ENCODE results near the gene PSMA6.

DNA sequence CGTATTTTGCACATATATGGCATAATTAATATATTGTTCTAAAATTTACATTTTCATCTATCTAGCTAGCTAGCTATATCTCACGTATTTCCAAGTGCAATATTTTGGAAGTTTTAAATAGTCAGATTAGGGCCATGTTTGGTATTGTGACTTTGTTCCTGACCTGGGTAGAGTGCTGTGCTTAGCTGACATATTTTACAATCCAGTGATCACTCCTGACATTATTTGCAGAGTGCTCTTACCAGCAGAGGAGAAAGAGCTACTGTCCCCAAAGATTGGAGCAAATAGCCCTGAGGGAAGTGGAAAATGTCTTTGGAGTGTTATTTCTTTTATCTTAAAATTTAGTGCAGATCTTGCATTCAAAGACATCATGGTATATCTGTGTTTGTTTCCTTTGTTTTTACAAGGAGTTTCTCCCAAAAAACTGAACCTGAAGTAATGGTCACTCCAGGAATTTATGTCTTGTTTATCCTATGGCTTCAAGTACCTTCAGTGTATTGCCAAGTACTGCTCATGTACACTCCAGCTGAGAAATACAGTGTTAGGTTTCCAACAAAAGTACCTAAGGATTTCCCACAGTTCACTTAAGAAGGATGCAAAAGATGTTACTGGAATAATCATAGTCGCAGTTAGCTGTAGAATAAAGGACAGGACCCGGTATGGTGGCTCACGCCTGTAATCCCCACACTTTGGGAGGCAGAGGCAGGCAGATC is 49.4 kb upstream of the PSMA6 start:
- TF ChIP-seq, protein P1, sequence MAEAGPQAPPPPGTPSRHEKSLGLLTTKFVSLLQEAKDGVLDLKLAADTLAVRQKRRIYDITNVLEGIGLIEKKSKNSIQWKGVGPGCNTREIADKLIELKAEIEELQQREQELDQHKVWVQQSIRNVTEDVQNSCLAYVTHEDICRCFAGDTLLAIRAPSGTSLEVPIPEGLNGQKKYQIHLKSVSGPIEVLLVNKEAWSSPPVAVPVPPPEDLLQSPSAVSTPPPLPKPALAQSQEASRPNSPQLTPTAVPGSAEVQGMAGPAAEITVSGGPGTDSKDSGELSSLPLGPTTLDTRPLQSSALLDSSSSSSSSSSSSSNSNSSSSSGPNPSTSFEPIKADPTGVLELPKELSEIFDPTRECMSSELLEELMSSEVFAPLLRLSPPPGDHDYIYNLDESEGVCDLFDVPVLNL (IDR thresholded peaks at IDR 0.05; ENCODE audit: low read depth, low read length): no peak
- TF ChIP-seq FOXM1 (IDR thresholded peaks at IDR 0.05; ENCODE audit: low read depth, low read length) (no peak), EP300 (IDR thresholded peaks at IDR 0.05; ENCODE audit: borderline replicate concordance in 1 of 2, control insufficient read depth in 1 of 2, low read depth in 2 of 2, low read length in 2 of 2) (no peak), ESRRA (IDR thresholded peaks at IDR 0.05; ENCODE audit: low read length) (no peak), SMC3 (IDR thresholded peaks at IDR 0.05; ENCODE audit: borderline replicate concordance, low read length) (no peak), CREB1 (IDR thresholded peaks at IDR 0.05; ENCODE audit: low read depth) (no peak)
- TF ChIP-seq, protein P2, sequence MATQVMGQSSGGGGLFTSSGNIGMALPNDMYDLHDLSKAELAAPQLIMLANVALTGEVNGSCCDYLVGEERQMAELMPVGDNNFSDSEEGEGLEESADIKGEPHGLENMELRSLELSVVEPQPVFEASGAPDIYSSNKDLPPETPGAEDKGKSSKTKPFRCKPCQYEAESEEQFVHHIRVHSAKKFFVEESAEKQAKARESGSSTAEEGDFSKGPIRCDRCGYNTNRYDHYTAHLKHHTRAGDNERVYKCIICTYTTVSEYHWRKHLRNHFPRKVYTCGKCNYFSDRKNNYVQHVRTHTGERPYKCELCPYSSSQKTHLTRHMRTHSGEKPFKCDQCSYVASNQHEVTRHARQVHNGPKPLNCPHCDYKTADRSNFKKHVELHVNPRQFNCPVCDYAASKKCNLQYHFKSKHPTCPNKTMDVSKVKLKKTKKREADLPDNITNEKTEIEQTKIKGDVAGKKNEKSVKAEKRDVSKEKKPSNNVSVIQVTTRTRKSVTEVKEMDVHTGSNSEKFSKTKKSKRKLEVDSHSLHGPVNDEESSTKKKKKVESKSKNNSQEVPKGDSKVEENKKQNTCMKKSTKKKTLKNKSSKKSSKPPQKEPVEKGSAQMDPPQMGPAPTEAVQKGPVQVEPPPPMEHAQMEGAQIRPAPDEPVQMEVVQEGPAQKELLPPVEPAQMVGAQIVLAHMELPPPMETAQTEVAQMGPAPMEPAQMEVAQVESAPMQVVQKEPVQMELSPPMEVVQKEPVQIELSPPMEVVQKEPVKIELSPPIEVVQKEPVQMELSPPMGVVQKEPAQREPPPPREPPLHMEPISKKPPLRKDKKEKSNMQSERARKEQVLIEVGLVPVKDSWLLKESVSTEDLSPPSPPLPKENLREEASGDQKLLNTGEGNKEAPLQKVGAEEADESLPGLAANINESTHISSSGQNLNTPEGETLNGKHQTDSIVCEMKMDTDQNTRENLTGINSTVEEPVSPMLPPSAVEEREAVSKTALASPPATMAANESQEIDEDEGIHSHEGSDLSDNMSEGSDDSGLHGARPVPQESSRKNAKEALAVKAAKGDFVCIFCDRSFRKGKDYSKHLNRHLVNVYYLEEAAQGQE (IDR thresholded peaks at IDR 0.05; ENCODE audit: low read depth, low read length): no peak
- TF ChIP-seq, protein P3, sequence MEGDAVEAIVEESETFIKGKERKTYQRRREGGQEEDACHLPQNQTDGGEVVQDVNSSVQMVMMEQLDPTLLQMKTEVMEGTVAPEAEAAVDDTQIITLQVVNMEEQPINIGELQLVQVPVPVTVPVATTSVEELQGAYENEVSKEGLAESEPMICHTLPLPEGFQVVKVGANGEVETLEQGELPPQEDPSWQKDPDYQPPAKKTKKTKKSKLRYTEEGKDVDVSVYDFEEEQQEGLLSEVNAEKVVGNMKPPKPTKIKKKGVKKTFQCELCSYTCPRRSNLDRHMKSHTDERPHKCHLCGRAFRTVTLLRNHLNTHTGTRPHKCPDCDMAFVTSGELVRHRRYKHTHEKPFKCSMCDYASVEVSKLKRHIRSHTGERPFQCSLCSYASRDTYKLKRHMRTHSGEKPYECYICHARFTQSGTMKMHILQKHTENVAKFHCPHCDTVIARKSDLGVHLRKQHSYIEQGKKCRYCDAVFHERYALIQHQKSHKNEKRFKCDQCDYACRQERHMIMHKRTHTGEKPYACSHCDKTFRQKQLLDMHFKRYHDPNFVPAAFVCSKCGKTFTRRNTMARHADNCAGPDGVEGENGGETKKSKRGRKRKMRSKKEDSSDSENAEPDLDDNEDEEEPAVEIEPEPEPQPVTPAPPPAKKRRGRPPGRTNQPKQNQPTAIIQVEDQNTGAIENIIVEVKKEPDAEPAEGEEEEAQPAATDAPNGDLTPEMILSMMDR (IDR thresholded peaks at IDR 0.05 in 2 of 3, conservative IDR thresholded peaks at IDR 0.05 in 1 of 3; ENCODE audit: control insufficient read depth in 2 of 3, extremely low read depth in 1 of 3, insufficient read depth in 1 of 3, low read depth in 3 of 3, low read length in 3 of 3): no peak
- TF ChIP-seq, protein P4, sequence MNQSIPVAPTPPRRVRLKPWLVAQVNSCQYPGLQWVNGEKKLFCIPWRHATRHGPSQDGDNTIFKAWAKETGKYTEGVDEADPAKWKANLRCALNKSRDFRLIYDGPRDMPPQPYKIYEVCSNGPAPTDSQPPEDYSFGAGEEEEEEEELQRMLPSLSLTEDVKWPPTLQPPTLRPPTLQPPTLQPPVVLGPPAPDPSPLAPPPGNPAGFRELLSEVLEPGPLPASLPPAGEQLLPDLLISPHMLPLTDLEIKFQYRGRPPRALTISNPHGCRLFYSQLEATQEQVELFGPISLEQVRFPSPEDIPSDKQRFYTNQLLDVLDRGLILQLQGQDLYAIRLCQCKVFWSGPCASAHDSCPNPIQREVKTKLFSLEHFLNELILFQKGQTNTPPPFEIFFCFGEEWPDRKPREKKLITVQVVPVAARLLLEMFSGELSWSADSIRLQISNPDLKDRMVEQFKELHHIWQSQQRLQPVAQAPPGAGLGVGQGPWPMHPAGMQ (IDR thresholded peaks at IDR 0.05; ENCODE audit: borderline replicate concordance): no peak

All from GM12878 (cell line).